ENCODE measurements around the gene MCCC1.

DNA sequence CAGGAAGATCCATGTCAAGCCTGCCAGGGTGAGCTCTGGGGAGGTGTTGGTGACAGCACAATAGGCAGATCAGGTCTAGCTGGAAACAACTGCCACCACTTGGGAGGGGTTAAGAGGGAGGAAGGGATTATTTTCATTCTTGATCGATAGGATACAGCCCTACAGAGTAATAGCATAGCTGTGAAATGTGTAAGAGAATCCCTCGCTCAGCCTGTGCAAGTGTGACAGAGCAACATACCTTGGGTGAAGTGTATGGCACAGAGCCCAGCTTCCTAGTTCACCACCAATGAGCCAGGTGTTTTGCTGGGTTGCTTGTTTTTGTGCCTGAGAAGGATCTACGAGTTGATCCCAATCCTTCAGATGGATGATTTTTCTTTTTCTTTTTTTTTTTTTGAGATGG, 109.7 kb downstream of the MCCC1 start:
- TF ChIP-seq POLR2A (IDR thresholded peaks at IDR 0.05; ENCODE audit: low read length) (no peak), GATA1 (IDR thresholded peaks at IDR 0.05; ENCODE audit: low read depth, low read length) (no peak)
